Kasumi-1 (cell line): Measurements from ENCODE around the gene RBFOX2.
"Not testable (repeated sequence)": the region's sequence is repeated elsewhere in the genome, so short reads cannot be mapped to it uniquely, and the experiment has no call there.

Experiments used
- DNase-seq, 2 experiments: peaks; one replicate each; lab custom pipeline; 2025; lab: John Stamatoyannopoulos, UW

The RBFOX2 gene

DNA sequence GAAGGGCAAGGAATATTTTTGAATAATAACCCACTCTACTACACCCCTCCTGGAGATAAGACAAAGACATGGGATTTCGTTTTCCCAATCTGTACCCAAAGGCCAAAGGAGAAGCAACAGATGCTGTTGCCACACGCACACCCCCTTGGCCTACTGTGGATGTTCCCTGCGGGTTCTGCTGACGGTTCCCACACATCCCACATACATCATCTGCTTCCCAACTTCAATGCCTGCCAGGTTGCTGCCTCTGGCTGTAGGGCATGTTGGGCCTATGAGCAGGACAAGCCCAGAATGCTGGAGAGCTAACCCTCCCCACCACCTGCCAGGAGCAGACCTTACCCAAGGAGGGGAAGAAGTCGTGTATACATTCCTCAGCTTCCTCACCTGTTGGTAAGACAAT is 13.6 kb upstream of the RBFOX2 start:
- DNase-seq, result no peak

DNA sequence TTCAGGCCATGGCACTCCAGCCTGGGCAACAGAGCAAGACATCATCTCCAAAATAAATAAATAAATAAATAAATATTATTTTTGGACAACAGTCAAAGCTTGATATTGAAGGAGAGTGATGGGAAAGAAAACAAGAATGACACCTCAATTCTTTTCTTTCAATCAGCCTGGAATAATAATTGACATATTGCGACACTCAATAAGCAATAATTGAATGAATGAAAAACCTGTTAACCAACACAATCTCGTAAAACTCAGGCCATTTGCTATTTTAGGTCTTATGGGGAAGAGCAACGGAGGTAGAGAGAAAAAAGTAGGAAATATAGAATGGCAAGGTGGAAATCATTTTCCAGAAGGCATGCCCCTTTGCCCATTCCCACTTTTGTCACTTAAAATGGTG is 10.5 kb upstream of the RBFOX2 start:
- no peak for DNase-seq

DNA sequence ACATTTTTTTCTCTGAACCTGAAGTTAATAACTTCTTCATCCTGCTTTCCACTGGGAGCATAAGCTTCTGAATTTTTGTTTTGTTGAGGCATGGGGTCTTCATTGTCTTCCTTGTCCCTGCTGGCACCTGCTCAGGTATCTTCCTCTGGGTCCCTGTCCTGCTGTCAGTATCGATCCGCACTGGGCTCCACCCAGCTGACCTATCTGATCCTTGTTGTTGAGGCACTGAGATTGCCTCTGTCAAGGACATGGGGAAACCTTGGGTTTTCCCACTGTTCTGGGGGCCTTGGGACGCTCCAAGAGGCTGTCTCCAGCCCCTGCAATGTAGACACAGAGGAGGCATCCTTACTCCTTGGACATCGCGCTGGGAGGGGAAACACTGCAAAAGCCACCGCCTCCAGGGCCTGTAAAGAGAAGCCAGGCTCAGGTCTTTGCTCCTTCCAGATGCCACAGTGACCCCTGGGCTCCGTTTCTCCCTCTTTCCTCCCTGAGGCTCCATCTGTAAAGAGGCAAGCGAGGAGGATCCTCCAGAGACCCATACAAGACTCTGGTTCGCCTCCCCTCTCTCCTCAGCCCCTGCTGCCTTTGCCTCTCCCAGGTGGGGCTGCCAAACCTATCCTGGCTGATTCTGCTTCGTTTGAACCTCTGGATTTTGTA is 8.6 kb upstream of the RBFOX2 start:
- no peak for DNase-seq

DNA sequence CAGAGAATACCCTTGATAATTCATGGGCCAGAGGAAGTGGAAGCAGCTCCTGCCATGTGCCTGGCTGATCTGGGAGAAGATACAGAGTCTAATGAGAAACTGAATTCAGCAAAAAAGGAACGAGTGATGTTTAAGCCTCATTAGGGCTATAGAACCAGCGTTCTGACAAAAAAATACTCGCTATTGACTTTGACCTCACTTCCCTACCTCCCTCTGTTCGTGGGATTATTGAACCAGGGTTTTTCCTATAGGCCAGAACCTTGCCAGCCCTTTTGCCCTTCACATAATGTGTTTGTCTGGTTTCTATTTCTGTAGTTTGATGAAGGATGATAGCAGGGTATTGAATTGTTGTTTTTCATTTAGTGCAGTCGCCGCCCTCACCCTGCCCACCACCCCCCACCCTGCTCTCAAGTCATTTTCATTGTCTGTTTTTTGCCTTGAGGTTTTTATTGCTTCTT is 7.6 kb upstream of the RBFOX2 start:
- DNase-seq, result no peak

DNA sequence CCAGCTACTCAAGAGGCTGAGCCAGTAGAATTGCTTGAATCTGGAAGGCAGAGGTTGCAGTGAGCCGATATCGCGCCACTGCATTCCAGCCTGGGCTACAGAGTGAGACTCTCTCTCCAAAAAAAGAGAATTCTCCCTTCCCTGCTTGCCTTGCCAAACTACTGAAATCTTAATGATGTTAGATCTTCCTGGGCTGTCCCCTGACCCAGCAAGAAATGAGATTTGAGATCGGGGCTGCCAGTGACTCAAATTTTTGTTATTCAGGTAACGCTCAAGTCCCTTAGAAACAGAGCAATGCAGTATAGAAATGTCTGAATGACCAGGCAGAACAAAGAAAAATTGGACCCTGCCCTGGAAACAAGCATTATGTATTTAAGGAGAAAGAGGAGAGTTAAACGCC is 4.0 kb upstream of the RBFOX2 start:
- DNase-seq, result no peak

DNA sequence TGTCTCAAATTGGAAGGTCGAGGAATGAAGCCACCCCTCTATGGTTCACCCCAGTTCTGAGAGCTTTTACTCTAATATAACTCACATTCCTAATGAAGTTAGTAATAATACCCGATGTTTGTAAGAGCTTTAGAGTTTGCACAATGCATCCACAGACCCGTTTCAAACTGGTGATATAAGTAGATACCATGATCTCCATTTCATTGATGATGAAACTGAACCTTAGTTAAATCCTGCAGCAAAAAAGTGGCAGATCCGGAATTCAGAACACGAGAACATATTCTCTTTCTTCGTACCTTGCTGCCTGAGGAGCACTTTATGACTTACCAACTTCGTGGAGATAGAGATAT is 757 bp upstream of the RBFOX2 start:
- DNase-seq, result peak; percentile 23 to 48

DNA sequence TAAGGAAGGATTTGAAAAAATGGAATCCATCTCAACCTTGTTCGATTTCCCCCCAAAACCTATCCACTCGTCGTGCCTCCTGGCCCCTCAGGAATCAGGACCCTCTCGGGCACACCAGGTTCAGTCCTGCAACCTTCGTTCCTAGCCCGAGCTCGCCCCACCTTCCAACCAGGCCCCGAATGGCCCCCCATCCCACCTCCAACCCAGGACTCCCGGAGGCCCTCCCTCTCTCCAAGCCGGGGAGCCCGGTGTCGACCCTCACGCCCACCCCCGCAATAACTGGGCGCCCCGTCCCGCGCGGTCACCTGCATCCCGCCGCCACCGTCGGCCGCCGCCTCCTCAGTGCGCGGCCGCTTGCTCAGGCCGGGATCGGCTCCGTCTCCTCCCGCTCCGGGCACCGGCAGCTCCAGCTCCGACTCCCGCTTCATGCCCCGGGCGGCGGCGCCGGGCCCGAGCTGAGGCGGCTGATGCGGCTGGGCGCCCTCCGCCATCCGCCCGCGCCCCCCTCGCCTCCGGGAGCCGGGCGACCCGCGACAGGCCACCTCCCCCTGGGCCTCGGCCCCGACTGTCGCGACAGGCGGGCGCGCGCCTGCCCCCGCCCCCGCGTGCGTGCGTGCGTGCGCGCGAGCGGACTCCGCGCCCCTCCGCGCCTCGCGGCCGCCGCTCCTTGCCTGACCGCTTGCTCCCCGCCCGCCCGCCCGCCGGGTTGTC is 534 bp downstream of the RBFOX2 start:
- peak; percentile 47 to 63 for DNase-seq

DNA sequence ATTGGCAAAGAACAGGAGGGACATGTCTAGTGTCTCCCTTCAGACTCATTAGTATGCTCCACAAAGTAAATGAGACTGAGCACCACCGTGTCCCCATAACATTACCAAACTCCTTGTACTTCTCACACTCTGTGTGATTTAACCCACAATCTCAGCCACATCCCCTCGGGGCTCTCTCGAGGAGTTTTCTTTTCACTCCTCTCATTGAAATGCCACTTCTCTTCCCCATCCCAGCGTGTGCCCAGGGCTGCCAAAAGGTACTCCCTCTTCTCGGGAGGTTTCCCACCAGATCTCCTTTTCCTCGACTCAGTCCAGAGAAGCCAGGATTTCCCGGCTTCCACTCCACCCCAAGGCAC is 1.1 kb downstream of the RBFOX2 start:
- peak in 1 of 2 experiments; percentile 24 for DNase-seq

DNA sequence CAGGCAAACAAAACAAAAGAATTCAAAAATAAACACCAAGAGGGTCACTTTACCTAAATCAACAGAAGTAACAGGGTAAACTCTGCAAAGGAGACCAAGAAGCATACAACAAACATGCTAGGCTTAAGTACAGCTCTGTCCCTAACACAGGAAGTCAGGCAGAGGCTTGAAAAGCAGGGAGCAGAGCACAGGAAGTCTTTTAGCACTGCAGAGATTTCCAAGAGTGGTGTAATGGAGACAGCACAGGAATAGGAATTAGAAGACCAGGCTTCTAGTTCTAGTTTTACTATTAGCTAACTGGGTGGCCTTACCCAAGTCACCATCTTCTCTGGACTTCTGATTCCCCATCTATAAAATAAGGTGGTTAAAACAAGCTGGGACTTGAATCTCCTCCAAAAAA is 1.9 kb downstream of the RBFOX2 start:
- peak in 1 of 2 experiments; percentile 6 for DNase-seq

DNA sequence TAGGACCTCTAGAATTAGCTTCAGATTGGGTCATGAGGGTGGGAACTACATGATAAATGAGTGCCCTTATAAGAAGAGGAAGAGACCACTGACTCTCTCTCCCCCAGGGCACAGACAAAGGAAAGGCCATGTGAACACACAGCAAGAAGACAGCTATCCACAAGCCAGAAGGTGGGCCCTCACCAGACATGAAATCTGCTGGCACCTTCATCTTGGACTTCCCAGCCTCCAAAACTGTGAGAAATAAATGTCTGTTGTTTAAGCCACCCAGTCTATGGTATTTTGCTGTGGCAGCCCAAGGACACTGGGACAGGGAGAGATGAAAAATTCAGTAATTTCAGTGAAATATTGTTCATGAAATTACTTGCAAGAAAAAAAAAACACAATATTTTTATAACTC is 5.9 kb downstream of the RBFOX2 start:
- no peak for DNase-seq

DNA sequence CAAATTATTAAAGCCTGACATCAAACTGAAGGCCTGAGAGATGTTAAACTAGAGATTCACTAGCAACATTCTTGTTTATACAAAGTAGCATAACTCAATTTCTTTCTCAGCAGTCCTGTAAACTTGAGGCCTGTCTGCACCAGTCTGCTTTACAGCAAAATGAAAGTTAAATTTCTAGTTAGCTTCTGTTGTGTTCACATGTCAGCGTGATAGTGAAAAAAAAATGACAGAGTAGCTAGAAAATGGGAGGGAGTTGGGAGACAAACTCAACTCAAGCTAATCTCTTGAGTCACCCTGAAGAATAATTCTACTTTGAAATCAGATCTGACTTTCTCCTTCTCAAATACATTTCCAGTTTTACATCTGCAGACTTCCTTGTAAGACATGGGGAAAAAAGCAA is 6.5 kb downstream of the RBFOX2 start:
- DNase-seq, result no peak

DNA sequence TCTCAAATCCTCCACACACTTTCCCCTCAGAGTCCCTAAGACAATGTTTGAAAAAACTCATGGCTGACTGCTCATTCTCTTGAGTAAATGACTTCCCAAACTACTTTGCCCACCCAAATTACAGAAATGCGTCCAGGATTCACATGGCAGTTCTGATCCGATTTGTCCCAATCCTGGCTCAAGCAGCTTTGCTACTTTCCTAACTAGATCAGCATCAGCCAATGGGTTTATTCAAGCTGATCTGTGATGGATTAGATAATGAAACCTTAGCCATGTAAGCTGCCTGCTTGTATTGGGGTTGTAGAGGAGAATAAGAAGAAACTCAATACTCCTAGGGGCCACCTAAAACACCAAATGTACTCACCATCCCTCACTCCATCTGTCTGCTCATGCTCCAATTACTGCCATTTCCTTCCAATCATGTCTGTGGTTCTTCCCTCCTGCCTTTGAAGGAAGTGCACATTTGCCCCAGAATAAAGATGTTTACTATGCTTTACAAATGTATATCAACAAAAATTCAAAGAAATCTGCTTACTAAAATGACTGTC is 6.9 kb downstream of the RBFOX2 start:
- DNase-seq, result peak; percentile 15 to 42

DNA sequence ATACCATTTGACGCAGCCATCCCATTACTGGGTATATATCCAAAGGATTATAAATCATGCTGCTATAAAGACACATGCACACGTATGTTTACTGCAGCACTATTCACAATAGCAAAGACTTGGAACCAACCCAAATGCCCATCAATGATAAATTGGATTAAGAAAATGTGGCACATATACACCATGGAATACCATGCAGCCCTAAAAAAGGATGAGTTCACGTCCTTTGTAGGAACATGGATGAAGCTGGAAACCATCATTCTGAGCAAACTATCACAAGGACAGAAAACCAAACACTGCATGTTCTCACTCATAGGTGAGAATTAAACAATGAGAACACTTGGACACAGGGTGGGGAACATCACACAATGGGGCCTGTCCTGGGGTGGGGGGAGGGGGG is 7.8 kb downstream of the RBFOX2 start:
- not testable (repeated sequence) for DNase-seq

DNA sequence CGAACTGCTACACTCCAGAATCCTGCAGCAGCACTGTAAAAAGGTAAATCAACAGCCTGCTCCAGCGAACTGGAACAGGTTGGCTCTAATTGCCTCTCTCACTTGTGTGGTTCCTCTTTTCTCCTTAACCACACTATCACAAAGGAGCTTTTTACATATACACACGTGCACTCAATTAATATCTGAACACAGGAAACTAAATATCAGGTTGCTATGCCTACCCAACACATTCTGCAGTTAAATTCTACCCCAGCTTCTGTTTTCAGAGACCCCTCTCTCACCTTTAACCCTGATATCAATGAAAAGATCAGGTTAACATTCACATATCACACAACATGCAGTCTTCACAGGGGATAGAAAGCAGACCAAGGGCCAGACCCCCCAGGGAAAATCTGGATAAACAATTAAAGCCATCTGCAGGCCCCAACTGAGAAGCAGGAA is 11.0 kb downstream of the RBFOX2 start:
- peak; percentile 91 to 92 for DNase-seq

DNA sequence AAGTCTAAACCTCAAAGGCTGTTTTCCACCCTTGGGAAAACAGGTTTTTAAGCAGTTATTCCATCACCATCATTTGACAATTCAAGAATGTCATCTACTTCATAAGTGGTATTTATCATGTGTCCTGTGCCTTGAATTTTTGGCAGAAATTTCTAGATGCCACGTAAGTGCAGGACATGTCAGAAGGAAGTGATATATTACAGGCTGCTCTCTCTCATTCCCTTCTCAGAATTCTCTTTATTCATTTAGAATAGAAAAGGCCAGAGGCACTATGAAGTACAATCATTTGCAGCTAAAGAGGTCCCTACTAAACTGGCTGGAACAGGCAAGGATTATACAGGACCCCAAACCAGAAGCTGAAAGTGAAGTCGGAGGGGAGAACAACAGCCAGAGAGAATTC is 11.9 kb downstream of the RBFOX2 start:
- DNase-seq, result no peak

DNA sequence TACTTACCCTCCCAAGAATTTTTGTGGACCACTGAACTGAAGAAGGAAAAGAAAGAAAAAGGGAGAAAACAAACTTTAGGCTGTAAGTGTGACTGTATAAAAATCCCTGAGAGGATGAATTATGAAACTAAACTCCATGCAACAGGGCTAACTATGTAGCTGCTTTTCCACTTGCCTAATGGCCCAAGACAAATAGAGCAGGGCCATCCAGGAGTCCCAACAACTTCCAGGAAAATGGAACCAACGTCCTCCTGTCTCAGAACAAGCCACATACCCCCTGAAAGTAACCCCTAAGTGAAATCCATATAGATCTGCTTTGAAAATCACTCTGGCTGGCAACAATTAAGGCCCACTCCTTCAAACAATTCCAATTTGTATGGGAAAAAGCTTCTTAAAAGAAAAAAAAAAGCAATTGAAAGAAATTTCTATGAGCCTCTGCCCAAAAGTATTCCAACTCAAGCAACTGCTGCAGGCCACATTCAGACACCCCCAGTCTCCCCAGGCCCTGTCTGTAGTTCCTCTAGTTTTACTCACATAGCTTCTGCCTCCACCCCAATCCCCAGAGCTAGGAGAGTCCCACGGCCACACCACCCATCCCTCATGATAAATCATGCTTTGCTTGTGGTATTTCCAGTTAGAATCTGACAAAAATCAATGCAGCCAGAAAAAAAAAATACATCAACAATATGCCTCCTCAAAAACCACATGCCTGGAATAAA is 12.7 kb downstream of the RBFOX2 start:
- DNase-seq, result no peak

DNA sequence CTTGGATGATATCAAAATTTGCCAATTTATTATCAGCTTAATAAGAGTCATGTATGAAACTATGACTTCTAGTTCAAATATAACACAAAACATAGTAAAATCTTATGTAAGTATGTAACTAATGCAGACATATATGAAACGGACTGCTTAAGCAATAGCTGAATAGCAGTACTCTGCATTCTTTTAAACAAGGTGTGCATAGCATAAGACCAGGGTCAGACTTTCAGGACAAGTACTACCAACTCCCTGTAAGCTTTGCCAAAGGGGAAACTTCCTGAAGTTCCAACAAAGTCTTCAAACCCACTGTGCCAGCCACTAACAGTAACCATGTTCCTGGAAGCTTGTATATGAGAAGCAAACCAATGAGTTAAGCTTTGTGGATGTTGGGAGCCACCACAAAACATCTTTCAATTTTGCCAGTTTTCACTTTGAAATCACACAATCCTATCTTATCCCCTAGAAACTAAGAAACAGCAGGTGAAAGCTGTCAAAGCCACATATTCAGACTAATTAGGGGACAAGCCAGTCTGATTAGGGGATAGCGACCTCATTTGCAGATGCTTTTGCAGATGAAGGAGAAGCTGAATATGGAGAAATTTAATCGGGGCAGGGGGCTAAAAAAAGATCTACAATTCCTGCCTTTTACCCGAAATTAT is 13.3 kb downstream of the RBFOX2 start:
- no peak for DNase-seq

DNA sequence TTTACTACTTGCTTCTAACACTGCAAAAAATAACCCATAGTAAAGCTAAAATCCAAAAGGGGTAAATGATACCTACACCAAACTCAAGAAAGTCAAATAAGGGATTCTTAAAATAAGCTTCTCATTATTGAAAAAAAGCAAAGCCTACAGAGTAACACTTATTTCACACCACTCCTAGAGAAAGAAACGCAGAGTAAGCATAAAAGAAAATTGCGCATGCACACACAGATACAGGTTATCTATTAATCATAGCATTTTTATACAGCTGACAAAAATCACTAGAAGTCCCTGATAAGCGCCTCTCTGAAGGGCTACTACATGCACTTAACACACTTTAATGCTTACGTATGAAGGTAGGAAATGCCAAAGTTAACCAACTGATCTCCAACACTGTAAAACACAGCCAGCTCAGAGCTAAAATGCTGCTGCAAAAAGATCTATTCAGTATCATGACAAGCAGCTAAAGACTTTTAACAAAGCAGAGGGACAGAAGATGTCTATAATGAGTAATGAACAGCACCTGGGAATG is 14.0 kb downstream of the RBFOX2 start:
- no peak for DNase-seq

DNA sequence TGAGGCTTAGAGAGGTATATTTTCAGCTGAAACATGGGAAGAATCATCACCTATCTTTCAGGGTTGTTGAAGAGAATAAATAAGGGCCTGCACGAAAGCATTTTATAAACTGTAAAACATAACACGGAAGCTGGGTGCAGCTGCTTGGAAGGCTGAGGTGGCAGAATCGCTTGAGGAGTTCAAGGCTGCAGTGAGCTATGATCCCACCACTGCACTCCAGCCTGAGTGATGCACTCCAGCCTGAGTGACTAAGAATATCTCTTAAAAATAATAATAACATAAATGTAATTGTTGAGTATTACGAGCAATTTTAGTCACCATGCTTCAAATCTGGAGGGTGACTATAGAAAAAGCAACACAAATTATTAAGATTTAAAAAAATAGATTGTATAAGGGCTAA is 16.3 kb downstream of the RBFOX2 start:
- DNase-seq, result no peak

DNA sequence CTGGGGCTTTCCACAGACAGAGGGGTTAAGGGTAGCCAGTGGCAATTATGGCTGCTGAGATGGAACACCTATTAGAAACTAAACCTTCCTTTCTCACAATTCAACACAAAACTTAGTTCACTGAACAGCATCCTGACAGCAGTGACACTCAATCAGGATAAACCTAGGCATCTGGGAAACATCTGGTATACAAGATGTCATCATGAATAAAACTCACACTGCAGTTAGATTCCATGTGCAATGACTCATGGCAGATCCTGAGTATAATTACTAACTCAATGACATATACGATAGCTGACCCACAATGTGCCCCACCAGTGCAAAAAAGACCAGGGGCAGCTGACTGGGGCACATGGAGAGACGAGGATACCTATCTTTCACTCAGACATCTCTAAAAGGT is 17.7 kb downstream of the RBFOX2 start:
- no peak for DNase-seq

DNA sequence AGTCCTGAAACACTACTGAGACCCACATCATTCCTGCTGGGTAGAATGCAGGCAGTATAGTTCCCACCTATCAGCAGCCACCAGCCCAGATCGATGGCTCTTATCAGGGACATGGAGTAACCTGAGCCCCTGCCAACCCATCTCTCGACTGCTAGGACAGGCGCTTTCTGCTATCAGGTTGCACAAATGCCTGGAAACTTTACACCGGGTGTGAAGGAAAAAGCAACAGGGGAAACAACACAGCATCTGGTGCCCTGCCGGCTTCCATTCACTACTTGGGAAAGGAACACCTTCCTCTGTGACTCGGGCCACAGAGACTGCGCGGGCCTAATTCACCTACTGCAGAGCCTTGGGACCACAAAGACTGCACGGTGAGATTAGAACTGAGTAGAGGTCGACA is 18.5 kb downstream of the RBFOX2 start:
- DNase-seq, result no peak

DNA sequence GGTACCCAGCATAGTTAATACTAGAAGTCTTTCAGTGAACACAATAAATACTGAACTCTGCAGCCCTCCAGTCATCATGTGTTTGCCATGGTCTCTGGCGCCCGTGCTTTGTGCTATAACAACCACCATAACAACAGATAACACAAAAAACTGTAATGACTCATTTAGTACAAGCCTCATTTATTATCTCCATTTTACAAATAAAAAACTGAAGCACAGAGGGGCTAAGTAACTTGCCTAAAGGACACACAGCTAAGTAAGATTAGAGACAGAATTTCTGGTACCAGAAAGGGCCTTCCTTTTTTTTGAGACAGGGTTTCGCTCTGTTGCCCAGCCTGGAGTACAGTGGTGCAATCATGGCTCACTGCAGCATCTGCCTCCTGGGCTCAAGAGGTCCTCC is 19.5 kb downstream of the RBFOX2 start:
- DNase-seq, result no peak
